RWPE2 (cell line): ENCODE data around the gene HMX1.

ENCODE experiments used
- ATAC-seq: fragments of 200-7000 bp; cut with Tn5 transposase; 3 replicates; pipeline ENCODE4 v1.9.1; 2021; ENCODE audit warnings: low read depth
- DNase-seq: peaks from one replicate; pipeline ENCODE4 v3.0.0-alpha.2; 2020; ENCODE audit warnings: low spot score
- H3K27ac ChIP-seq: fragments of 450-650 bp; 2 replicates; pipeline ENCODE4 v1.5.1; 2017; ENCODE audit warnings: mild to moderate bottlenecking; ENCODE audit not compliant: poor library complexity, severe bottlenecking
- H3K27me3 ChIP-seq: fragments of 250-450 bp; sonication (Bioruptor Pico); 2 replicates; pipeline ENCODE4 v1.5.1; 2021; ENCODE audit warnings: mild to moderate bottlenecking, moderate library complexity; ENCODE audit not compliant: insufficient read depth, poor library complexity, severe bottlenecking
- H3K36me3 ChIP-seq: fragments of 250-450 bp; sonication (Bioruptor Pico); 2 replicates; pipeline ENCODE4 v1.5.1; 2020; ENCODE audit warnings: low read depth, mild to moderate bottlenecking, moderate library complexity
- H3K4me1 ChIP-seq: fragments of 250-450 bp; sonication (Bioruptor Pico); 2 replicates; pipeline ENCODE4 v1.5.1; 2021; ENCODE audit warnings: mild to moderate bottlenecking, moderate library complexity; ENCODE audit not compliant: insufficient read depth, poor library complexity, severe bottlenecking
- H3K4me3 ChIP-seq: fragments of 250-450 bp; sonication (Bioruptor Pico); 2 replicates; pipeline ENCODE4 v1.5.1; 2021; ENCODE audit warnings: mild to moderate bottlenecking, moderate library complexity; ENCODE audit not compliant: severe bottlenecking
- H3K9me3 ChIP-seq: fragments of 250-450 bp; sonication (Bioruptor Pico); 2 replicates; pipeline ENCODE4 v1.5.1; 2021; ENCODE audit warnings: mild to moderate bottlenecking, moderate library complexity; ENCODE audit not compliant: severe bottlenecking
- CTCF ChIP-seq: fragments of 450-650 bp; IDR thresholded peaks from one replicate; pipeline ENCODE4 v1.5.1; 2017; ENCODE audit warnings: mild to moderate bottlenecking, moderate library complexity; ENCODE audit not compliant: poor library complexity, severe bottlenecking

The HMX1 gene

GRCh38 chr4:8847764-8848163 is 23.9 kb downstream of the HMX1 start:
- no peaks in the 10 kb centered on the region for H3K4me1 ChIP-seq
- no peak for DNase-seq
- no peak overlapping the region for H3K27ac ChIP-seq
- peaks cover 18% of the 10 kb centered on the region for H3K27me3 ChIP-seq
- no peaks in the 10 kb centered on the region for H3K36me3 ChIP-seq
- no peak for TF ChIP-seq CTCF
- H3K4me3 ChIP-seq: no peak overlapping the region
- H3K9me3 ChIP-seq: no peaks in the 10 kb centered on the region
- no peak for ATAC-seq

GRCh38 chr4:8847331-8847730 is 24.3 kb downstream of the HMX1 start:
- ATAC-seq (no peak), DNase-seq (peak; percentile 42)
- no peaks in the 10 kb centered on the region for H3K4me1 ChIP-seq
- TF ChIP-seq CTCF: no peak
- no peaks in the 10 kb centered on the region for H3K9me3 ChIP-seq
- no peak overlapping the region for H3K27ac ChIP-seq
- no peak overlapping the region for H3K4me3 ChIP-seq
- peaks cover 18% of the 10 kb centered on the region for H3K27me3 ChIP-seq
- no peaks in the 10 kb centered on the region for H3K36me3 ChIP-seq

GRCh38 chr4:8846826-8847225 is 24.8 kb downstream of the HMX1 start:
- Histone ChIP-seq H3K9me3 (no peaks in the 10 kb centered on the region), H3K27me3 (peaks cover 18% of the 10 kb centered on the region), H3K4me3 (no peak overlapping the region), H3K4me1 (no peaks in the 10 kb centered on the region), H3K27ac (no peak overlapping the region), H3K36me3 (no peaks in the 10 kb centered on the region)
- DNase-seq (no peak), ATAC-seq (no peak)
- TF ChIP-seq CTCF: no peak

GRCh38 chr4:8846046-8846720 is 25.5 kb downstream of the HMX1 start:
- no peak for ATAC-seq
- no peak overlapping the region for H3K27ac ChIP-seq
- peak; percentile 29 for DNase-seq

More at GRCh38 chr4:8846046-8846720, 25.5 kb downstream of the HMX1 start:
- no peaks in the 10 kb centered on the region for H3K4me1 ChIP-seq
- peaks cover 18% of the 10 kb centered on the region for H3K27me3 ChIP-seq
- H3K9me3 ChIP-seq: no peaks in the 10 kb centered on the region
- H3K4me3 ChIP-seq: no peak overlapping the region
- no peaks in the 10 kb centered on the region for H3K36me3 ChIP-seq
- TF ChIP-seq CTCF: no peak
